H1 (cell line): Measurements from ENCODE around the gene PPP2R5B.

Experiments
- CHD2 ChIP-seq: IDR thresholded peaks from 2 replicates; pipeline ENCODE4 v1.6.1; 2012; ENCODE audit warnings: low read length, improper control_type of control experiment
- CTBP2 ChIP-seq: IDR thresholded peaks from 2 replicates; pipeline ENCODE4 v1.7.0; 2011; ENCODE audit warnings: borderline replicate concordance, mild to moderate bottlenecking, moderate library complexity, mixed read lengths, low read length; ENCODE audit not compliant: insufficient read depth, insufficient read length
- E2F6 ChIP-seq: IDR thresholded peaks from 2 replicates; pipeline ENCODE4 v1.6.1; 2012; ENCODE audit warnings: inconsistent platforms
- EP300 ChIP-seq, 2 experiments: IDR thresholded peaks; 1 replicate in 1 of 2; 2 replicates in 1 of 2; pipeline ENCODE4 v1.6.1; 2011 to 2012; ENCODE audit warnings: low read depth in 2 of 2, low read length in 2 of 2, mild to moderate bottlenecking in 2 of 2, borderline replicate concordance in 1 of 2, inconsistent platforms in 1 of 2, moderate library complexity in 1 of 2
- EZH2 ChIP-seq: fragments of 200-600 bp; sonication (generic); IDR thresholded peaks from 2 replicates; pipeline ENCODE4 v1.7.1; 2012; ENCODE audit warnings: low read depth, mild to moderate bottlenecking, moderate library complexity, low read length, inconsistent platforms; ENCODE audit not compliant: severe bottlenecking
- MAFK ChIP-seq: IDR thresholded peaks from 2 replicates; pipeline ENCODE4 v1.6.1; 2012; ENCODE audit warnings: low read depth, mild to moderate bottlenecking, improper control_type of control experiment, low read length
- POLR2A ChIP-seq, 2 experiments: IDR thresholded peaks; 1 replicate in 1 of 2; 2 replicates in 1 of 2; pipeline ENCODE4 v1.6.1; 2011; ENCODE audit warnings: low read depth in 2 of 2, low read length in 2 of 2, mild to moderate bottlenecking in 2 of 2; ENCODE audit errors: control extremely low read depth in 1 of 2
- RAD21 ChIP-seq, 2 experiments: IDR thresholded peaks in 1 of 2; conservative IDR thresholded peaks in 1 of 2; 2 replicates each; pipeline ENCODE4 v1.6.1; 2011; ENCODE audit warnings: low read depth in 2 of 2, low read length in 2 of 2, improper control_type of control experiment in 1 of 2, inconsistent platforms in 1 of 2, mild to moderate bottlenecking in 1 of 2, moderate library complexity in 1 of 2
- SIRT6 ChIP-seq: IDR thresholded peaks from one replicate; pipeline ENCODE4 v1.7.1; 2012; ENCODE audit warnings: low read length, inconsistent platforms
- SRF ChIP-seq: IDR thresholded peaks from 2 replicates; pipeline ENCODE4 v1.6.1; 2011; ENCODE audit warnings: mild to moderate bottlenecking, low read depth, low read length, moderate library complexity
- TAF1 ChIP-seq: IDR thresholded peaks from 2 replicates; pipeline ENCODE4 v1.6.1; 2011; ENCODE audit warnings: mild to moderate bottlenecking, low read depth, low read length
- TF ChIP-seq, protein P1 (sequence below), 3 experiments: IDR thresholded peaks; 1 replicate in 2 of 3; 2 replicates in 1 of 3; pipeline versions ENCODE4 v1.5.1 to v1.6.1; 2011; ENCODE audit warnings: low read length in 3 of 3, mild to moderate bottlenecking in 3 of 3, inconsistent platforms in 2 of 3, low read depth in 1 of 3, moderate library complexity in 1 of 3; ENCODE audit not compliant: insufficient read depth in 1 of 3; ENCODE audit errors: control extremely low read depth in 1 of 3

DNA sequence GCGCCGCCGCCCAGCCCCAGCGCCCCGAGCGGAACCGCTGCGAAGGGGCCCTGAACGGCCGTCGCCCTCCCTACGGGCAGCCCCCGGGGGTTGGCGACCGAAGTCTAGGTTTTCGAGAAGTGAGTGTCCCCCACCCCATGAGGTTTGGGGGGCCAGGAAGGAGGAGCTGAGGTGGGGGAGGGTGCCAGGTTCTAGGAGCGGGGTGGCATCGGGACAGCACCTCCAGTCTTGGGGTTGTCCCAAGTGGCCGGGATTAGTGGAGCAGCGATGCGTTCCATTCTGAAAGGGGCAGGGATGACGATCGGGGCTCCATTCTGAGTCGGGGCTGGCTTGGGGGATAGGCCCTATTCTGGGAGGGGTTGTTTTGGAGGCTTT is 408 bp downstream of the PPP2R5B start:
- TF ChIP-seq, protein P1, sequence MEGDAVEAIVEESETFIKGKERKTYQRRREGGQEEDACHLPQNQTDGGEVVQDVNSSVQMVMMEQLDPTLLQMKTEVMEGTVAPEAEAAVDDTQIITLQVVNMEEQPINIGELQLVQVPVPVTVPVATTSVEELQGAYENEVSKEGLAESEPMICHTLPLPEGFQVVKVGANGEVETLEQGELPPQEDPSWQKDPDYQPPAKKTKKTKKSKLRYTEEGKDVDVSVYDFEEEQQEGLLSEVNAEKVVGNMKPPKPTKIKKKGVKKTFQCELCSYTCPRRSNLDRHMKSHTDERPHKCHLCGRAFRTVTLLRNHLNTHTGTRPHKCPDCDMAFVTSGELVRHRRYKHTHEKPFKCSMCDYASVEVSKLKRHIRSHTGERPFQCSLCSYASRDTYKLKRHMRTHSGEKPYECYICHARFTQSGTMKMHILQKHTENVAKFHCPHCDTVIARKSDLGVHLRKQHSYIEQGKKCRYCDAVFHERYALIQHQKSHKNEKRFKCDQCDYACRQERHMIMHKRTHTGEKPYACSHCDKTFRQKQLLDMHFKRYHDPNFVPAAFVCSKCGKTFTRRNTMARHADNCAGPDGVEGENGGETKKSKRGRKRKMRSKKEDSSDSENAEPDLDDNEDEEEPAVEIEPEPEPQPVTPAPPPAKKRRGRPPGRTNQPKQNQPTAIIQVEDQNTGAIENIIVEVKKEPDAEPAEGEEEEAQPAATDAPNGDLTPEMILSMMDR (IDR thresholded peaks at IDR 0.05; ENCODE audit: control extremely low read depth in 1 of 3, insufficient read depth in 1 of 3, low read depth in 1 of 3, low read length in 3 of 3): no peak
- TF ChIP-seq EP300 (IDR thresholded peaks at IDR 0.05; ENCODE audit: borderline replicate concordance in 1 of 2, low read depth in 2 of 2, low read length in 2 of 2): no peak
- no peak for TF ChIP-seq SRF
- TF ChIP-seq CTBP2: no peak
- TF ChIP-seq CHD2: no peak
- TF ChIP-seq MAFK: no peak
- TF ChIP-seq E2F6: no peak
- TF ChIP-seq TAF1: no peak
- no peak for TF ChIP-seq EZH2
- no peak for TF ChIP-seq POLR2A (IDR thresholded peaks at IDR 0.05; ENCODE audit: control extremely low read depth in 1 of 2, low read depth in 2 of 2, low read length in 2 of 2)
- no peak for TF ChIP-seq SIRT6
- TF ChIP-seq RAD21 (IDR thresholded peaks at IDR 0.05 in 1 of 2, conservative IDR thresholded peaks at IDR 0.05 in 1 of 2; ENCODE audit: low read depth in 2 of 2, low read length in 2 of 2): no peak
